ENCODE data around the gene LYPD6.
"Not testable (repeated sequence)": the region's sequence is repeated elsewhere in the genome, so short reads cannot be mapped to it uniquely, and the experiment has no call there.

LYPD6 gene

GRCh38 chr2:149313512-149313972 lies 16.8 kb upstream of the LYPD6 start:
- no peak overlapping the region for H2BK12ac ChIP-seq (ENCODE audit: low read length)
- H4K8ac ChIP-seq (ENCODE audit: low read depth, low read length) = no peak overlapping the region
- peaks cover 3% of the 10 kb centered on the region for H3K79me2 ChIP-seq (ENCODE audit: control insufficient read depth, insufficient read depth, low read length, poor library complexity)
- H3K18ac ChIP-seq (ENCODE audit: low read length) = no peak overlapping the region
- DNase-seq = peak; percentile 20 to 80
- peaks cover 29% of the 10 kb centered on the region for H3K79me1 ChIP-seq (ENCODE audit: low read length)
- H2BK5ac ChIP-seq (ENCODE audit: low read depth, low read length, poor library complexity) = no peak overlapping the region
- H3K14ac ChIP-seq (ENCODE audit: low read length) = no peak overlapping the region
- peak overlapping the region; percentile 29 for H2BK120ac ChIP-seq (ENCODE audit: insufficient read depth, low read length, poor library complexity)
- no peak overlapping the region for H3K23ac ChIP-seq (ENCODE audit: low read length)
- H2AK5ac ChIP-seq (ENCODE audit: low read length) = no peak overlapping the region
- H3K4me1 ChIP-seq (ENCODE audit: control insufficient read depth in 1 of 2, insufficient read depth in 2 of 2, low read length in 2 of 2) = peaks cover 9 to 19% of the 10 kb centered on the region in 2 experiments
- H2AFZ ChIP-seq (ENCODE audit: insufficient read depth, low read length, poor library complexity) = no peak overlapping the region
- H3K27ac ChIP-seq (ENCODE audit: low read depth, low read length) = peak overlapping the region; percentile 57
- no peaks in the 10 kb centered on the region for H3K27me3 ChIP-seq (ENCODE audit: insufficient read depth, low read length)
- H3K4ac ChIP-seq (ENCODE audit: low read depth, low read length) = no peak overlapping the region
- no peaks in the 10 kb centered on the region for H3K9me3 ChIP-seq (ENCODE audit: insufficient read depth, low read depth, low read length)
- WGBS (ENCODE audit: extremely low coverage, insufficient coverage, insufficient read length) = no CpG with 5 or more reads among the region's 8 CpGs
- no peak overlapping the region for H3K9ac ChIP-seq (ENCODE audit: low read length)
- H3K4me3 ChIP-seq (ENCODE audit: low read depth, low read length) = no peak overlapping the region
- no peak overlapping the region for H4K91ac ChIP-seq (ENCODE audit: low read depth, low read length)
- no peak overlapping the region for H4K12ac ChIP-seq (ENCODE audit: low read depth, low read length)
- peak overlapping the region; percentile 3 for H3K4me2 ChIP-seq (ENCODE audit: low read length)
- H3K36me3 ChIP-seq (ENCODE audit: control insufficient read depth in 1 of 2, insufficient read depth in 2 of 2, low read length in 2 of 2) = no peaks in the 10 kb centered on the region

GRCh38 chr2:149314687-149315086 lies 15.7 kb upstream of the LYPD6 start:
- Histone ChIP-seq H3K18ac (ENCODE audit: low read length) (no peak overlapping the region), H2BK120ac (ENCODE audit: insufficient read depth, low read length, poor library complexity) (no peak overlapping the region), H3K9ac (ENCODE audit: low read length) (no peak overlapping the region), H3K79me1 (ENCODE audit: low read length) (peaks cover 23% of the 10 kb centered on the region), H3K27me3 (ENCODE audit: insufficient read depth, low read length) (no peaks in the 10 kb centered on the region), H3K23ac (ENCODE audit: low read length) (no peak overlapping the region), H3K4me3 (ENCODE audit: low read depth, low read length) (no peak overlapping the region), H4K91ac (ENCODE audit: low read depth, low read length) (no peak overlapping the region), H2BK12ac (ENCODE audit: low read length) (no peak overlapping the region), H3K36me3 (ENCODE audit: control insufficient read depth in 1 of 2, insufficient read depth in 2 of 2, low read length in 2 of 2) (no peaks in the 10 kb centered on the region), H3K14ac (ENCODE audit: low read length) (no peak overlapping the region), H2AK5ac (ENCODE audit: low read length) (no peak overlapping the region), H3K4ac (ENCODE audit: low read depth, low read length) (no peak overlapping the region), H2AFZ (ENCODE audit: insufficient read depth, low read length, poor library complexity) (no peak overlapping the region), H3K4me1 (ENCODE audit: control insufficient read depth in 1 of 2, insufficient read depth in 2 of 2, low read length in 2 of 2) (peaks cover 9 to 17% of the 10 kb centered on the region in 2 experiments), H3K4me2 (ENCODE audit: low read length) (no peak overlapping the region), H3K9me3 (ENCODE audit: insufficient read depth, low read depth, low read length) (no peaks in the 10 kb centered on the region), H2BK5ac (ENCODE audit: low read depth, low read length, poor library complexity) (no peak overlapping the region), H3K79me2 (ENCODE audit: control insufficient read depth, insufficient read depth, low read length, poor library complexity) (peaks cover 3% of the 10 kb centered on the region), H4K8ac (ENCODE audit: low read depth, low read length) (no peak overlapping the region), H4K12ac (ENCODE audit: low read depth, low read length) (no peak overlapping the region), H3K27ac (ENCODE audit: low read depth, low read length) (no peak overlapping the region)
- WGBS (ENCODE audit: extremely low coverage, insufficient coverage, insufficient read length) = no CpG with 5 or more reads among the region's 1 CpG
- no peak for DNase-seq

GRCh38 chr2:149315461-149315860 lies 14.9 kb upstream of the LYPD6 start:
- H3K9ac ChIP-seq (ENCODE audit: low read length) = no peak overlapping the region
- H2BK5ac ChIP-seq (ENCODE audit: low read depth, low read length, poor library complexity) = no peak overlapping the region
- no peak for DNase-seq
- no peaks in the 10 kb centered on the region for H3K27me3 ChIP-seq (ENCODE audit: insufficient read depth, low read length)
- no peak overlapping the region for H3K14ac ChIP-seq (ENCODE audit: low read length)
- H3K4me2 ChIP-seq (ENCODE audit: low read length) = no peak overlapping the region
- peak overlapping the region; percentile 53 for H2BK12ac ChIP-seq (ENCODE audit: low read length)
- H3K4me1 ChIP-seq (ENCODE audit: control insufficient read depth in 1 of 2, insufficient read depth in 2 of 2, low read length in 2 of 2) = peaks cover 7 to 15% of the 10 kb centered on the region in 2 experiments
- H3K79me2 ChIP-seq (ENCODE audit: control insufficient read depth, insufficient read depth, low read length, poor library complexity) = peaks cover 1% of the 10 kb centered on the region
- no CpG with 5 or more reads among the region's 3 CpGs for WGBS (ENCODE audit: extremely low coverage, insufficient coverage, insufficient read length)
- H2BK120ac ChIP-seq (ENCODE audit: insufficient read depth, low read length, poor library complexity) = peak overlapping the region; percentile 31
- no peak overlapping the region for H3K4me3 ChIP-seq (ENCODE audit: low read depth, low read length)
- no peak overlapping the region for H4K12ac ChIP-seq (ENCODE audit: low read depth, low read length)
- no peaks in the 10 kb centered on the region for H3K9me3 ChIP-seq (ENCODE audit: insufficient read depth, low read depth, low read length)
- H2AFZ ChIP-seq (ENCODE audit: insufficient read depth, low read length, poor library complexity) = no peak overlapping the region
- no peak overlapping the region for H4K8ac ChIP-seq (ENCODE audit: low read depth, low read length)
- H4K91ac ChIP-seq (ENCODE audit: low read depth, low read length) = peak overlapping the region; percentile 45
- H3K27ac ChIP-seq (ENCODE audit: low read depth, low read length) = peak overlapping the region; percentile 45
- H3K4ac ChIP-seq (ENCODE audit: low read depth, low read length) = no peak overlapping the region
- no peak overlapping the region for H3K23ac ChIP-seq (ENCODE audit: low read length)
- no peak overlapping the region for H2AK5ac ChIP-seq (ENCODE audit: low read length)
- peaks cover 18% of the 10 kb centered on the region for H3K79me1 ChIP-seq (ENCODE audit: low read length)
- H3K36me3 ChIP-seq (ENCODE audit: control insufficient read depth in 1 of 2, insufficient read depth in 2 of 2, low read length in 2 of 2) = no peaks in the 10 kb centered on the region
- no peak overlapping the region for H3K18ac ChIP-seq (ENCODE audit: low read length)

GRCh38 chr2:149318566-149318965 lies 11.8 kb upstream of the LYPD6 start:
- H3K9ac ChIP-seq (ENCODE audit: low read length); H2BK120ac ChIP-seq (ENCODE audit: insufficient read depth, low read length, poor library complexity); H3K27ac ChIP-seq (ENCODE audit: low read depth, low read length); H4K8ac ChIP-seq (ENCODE audit: low read depth, low read length); H2BK5ac ChIP-seq (ENCODE audit: low read depth, low read length, poor library complexity); H2AFZ ChIP-seq (ENCODE audit: insufficient read depth, low read length, poor library complexity); H2BK12ac ChIP-seq (ENCODE audit: low read length); H3K23ac ChIP-seq (ENCODE audit: low read length); H4K91ac ChIP-seq (ENCODE audit: low read depth, low read length); H3K18ac ChIP-seq (ENCODE audit: low read length); H3K79me1 ChIP-seq (ENCODE audit: low read length); H2AK5ac ChIP-seq (ENCODE audit: low read length); H3K79me2 ChIP-seq (ENCODE audit: control insufficient read depth, insufficient read depth, low read length, poor library complexity); H3K4me3 ChIP-seq (ENCODE audit: low read depth, low read length); H3K4me2 ChIP-seq (ENCODE audit: low read length); DNase-seq; H3K27me3 ChIP-seq (ENCODE audit: insufficient read depth, low read length); H3K36me3 ChIP-seq (ENCODE audit: control insufficient read depth in 1 of 2, insufficient read depth in 2 of 2, low read length in 2 of 2); H3K9me3 ChIP-seq (ENCODE audit: insufficient read depth, low read depth, low read length); H3K14ac ChIP-seq (ENCODE audit: low read length); H4K12ac ChIP-seq (ENCODE audit: low read depth, low read length); H3K4me1 ChIP-seq (ENCODE audit: control insufficient read depth in 1 of 2, insufficient read depth in 2 of 2, low read length in 2 of 2); H3K4ac ChIP-seq (ENCODE audit: low read depth, low read length): not testable (repeated sequence)
- no CpG with 5 or more reads among the region's 3 CpGs for WGBS (ENCODE audit: extremely low coverage, insufficient coverage, insufficient read length)
